Measurements from ENCODE around the gene ARAP2. TPM values are rescaled to one million over a fixed set of nuclear protein-coding genes. Genes with fewer than 3 reads are reported as not detected.

Gene ARAP2
- total and polyA plus RNA-seq, 2 experiments from 2014 or later, result 5.9 to 22.7 TPM

DNA sequence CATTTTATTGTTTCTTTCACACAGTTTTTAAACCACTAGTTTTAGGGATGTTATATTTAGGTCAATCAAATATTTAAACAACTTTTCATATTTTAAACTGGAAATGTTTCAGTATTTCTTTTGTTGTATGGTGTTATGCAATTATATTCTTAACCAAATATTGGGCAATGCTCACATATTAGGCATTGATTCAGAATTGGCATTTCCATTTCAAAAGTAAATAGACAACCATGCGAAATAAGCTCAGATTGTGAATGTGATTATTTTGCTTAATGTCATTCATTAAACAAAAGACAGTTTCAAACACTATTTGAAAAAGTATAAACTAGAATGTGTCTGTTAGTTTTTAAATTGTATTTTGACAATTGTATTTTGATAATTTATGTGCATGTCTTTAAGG is 36.9 kb downstream of the ARAP2 start:
- Histone ChIP-seq H2AFZ (no peak overlapping the region), H3K4me3 (no peak overlapping the region), H3K36me3 (replicated peaks; ENCODE audit: insufficient read depth, low read depth) (no peaks in the 10 kb centered on the region), H3K4me2 (no peak overlapping the region), H4K20me1 (ENCODE audit: insufficient read depth, poor library complexity, severe bottlenecking) (no peaks in the 10 kb centered on the region), H3K27me3 (no peaks in the 10 kb centered on the region), H3K79me2 (no peaks in the 10 kb centered on the region), H3K27ac (no peak overlapping the region), H3K9me3 (ENCODE audit: low read depth) (no peaks in the 10 kb centered on the region), H3K9me2 (replicated peaks; ENCODE audit: insufficient read depth) (no peaks in the 10 kb centered on the region), H3K4me1 (ENCODE audit: insufficient read depth) (no peaks in the 10 kb centered on the region)
- no peak for DNase-seq (ENCODE audit: low spot score)
- 89% methylated on average over 1 of the region's 1 CpG for WGBS (ENCODE audit: low lambda C conversion rate, missing lambda C conversion rate)
- TF ChIP-seq EZH2 (IDR thresholded peaks at IDR 0.05; ENCODE audit: borderline replicate concordance) (no peak), EZH2phosphoT487 (IDR thresholded peaks at IDR 0.05; ENCODE audit: low read depth, severe bottlenecking, unreplicated experiment) (no peak), CTCF (IDR thresholded peaks at IDR 0.05; ENCODE audit: poor library complexity) (no peak)

- Histone ChIP-seq H2AFZ (no peak overlapping the region), H3K4me2 (no peak overlapping the region), H4K20me1 (ENCODE audit: insufficient read depth, poor library complexity, severe bottlenecking) (no peaks in the 10 kb centered on the region), H3K9me3 (ENCODE audit: low read depth) (no peaks in the 10 kb centered on the region), H3K4me1 (ENCODE audit: insufficient read depth) (no peaks in the 10 kb centered on the region), H3K9me2 (replicated peaks; ENCODE audit: insufficient read depth) (no peaks in the 10 kb centered on the region), H3K4me3 (no peak overlapping the region), H3K27ac (no peak overlapping the region), H3K79me2 (no peaks in the 10 kb centered on the region), H3K36me3 (replicated peaks; ENCODE audit: insufficient read depth, low read depth) (no peaks in the 10 kb centered on the region), H3K27me3 (no peaks in the 10 kb centered on the region)
- 95% methylated on average over 3 of the region's 3 CpGs for WGBS (ENCODE audit: low lambda C conversion rate, missing lambda C conversion rate)
- no peak for TF ChIP-seq EZH2phosphoT487 (IDR thresholded peaks at IDR 0.05; ENCODE audit: low read depth, severe bottlenecking, unreplicated experiment)
- no peak for TF ChIP-seq EZH2 (IDR thresholded peaks at IDR 0.05; ENCODE audit: borderline replicate concordance)
- no peak for TF ChIP-seq CTCF (IDR thresholded peaks at IDR 0.05; ENCODE audit: poor library complexity)
- no peak for DNase-seq (ENCODE audit: low spot score)
Observed at GRCh38 chr4:36206603-36207311, 37.6 kb downstream of the ARAP2 start.

- no peaks in the 10 kb centered on the region for H3K9me2 ChIP-seq (replicated peaks; ENCODE audit: insufficient read depth)
- H2AFZ ChIP-seq, result no peak overlapping the region
- no peaks in the 10 kb centered on the region for H3K4me1 ChIP-seq (ENCODE audit: insufficient read depth)
- no peak overlapping the region for H3K4me2 ChIP-seq
- H3K9me3 ChIP-seq (ENCODE audit: low read depth), result no peaks in the 10 kb centered on the region
- no peaks in the 10 kb centered on the region for H4K20me1 ChIP-seq (ENCODE audit: insufficient read depth, poor library complexity, severe bottlenecking)
- WGBS (ENCODE audit: low lambda C conversion rate, missing lambda C conversion rate), result 86% methylated on average over 3 of the region's 3 CpGs
- TF ChIP-seq CTCF (IDR thresholded peaks at IDR 0.05; ENCODE audit: poor library complexity) (no peak), EZH2phosphoT487 (IDR thresholded peaks at IDR 0.05; ENCODE audit: low read depth, severe bottlenecking, unreplicated experiment) (no peak), EZH2 (IDR thresholded peaks at IDR 0.05; ENCODE audit: borderline replicate concordance) (no peak)
- DNase-seq (ENCODE audit: low spot score), result no peak
- H3K36me3 ChIP-seq (replicated peaks; ENCODE audit: insufficient read depth, low read depth), result no peaks in the 10 kb centered on the region
- H3K79me2 ChIP-seq, result no peaks in the 10 kb centered on the region
- no peak overlapping the region for H3K27ac ChIP-seq
- H3K4me3 ChIP-seq, result no peak overlapping the region
- H3K27me3 ChIP-seq, result no peaks in the 10 kb centered on the region
Observed at GRCh38 chr4:36206012-36206411, 38.3 kb downstream of the ARAP2 start.
